Smooth muscle cell (in vitro differentiated cells): ENCODE measurements around the gene INTS7. TPM values are rescaled to one million over a fixed set of nuclear protein-coding genes. Genes with fewer than 3 reads are reported as not detected.
"Not testable (repeated sequence)": the region's sequence is repeated elsewhere in the genome, so short reads cannot be mapped to it uniquely, and the experiment has no call there.

Source experiments
- DNase-seq: peaks from one replicate; lab custom pipeline; 2025; ENCODE audit not compliant: unreplicated experiment; lab: John Stamatoyannopoulos, UW
- H2AFZ ChIP-seq: fragments of 200-600 bp; sonication (generic); 2 replicates; pipeline ENCODE4 v1.6.0; 2016; ENCODE audit warnings: antibody characterized with exemption, low read depth, mild to moderate bottlenecking
- H3F3A ChIP-seq: fragments of 200-600 bp; sonication (generic); 2 replicates; pipeline ENCODE4 v1.6.0; 2017; ENCODE audit warnings: antibody characterized with exemption, low read depth
- H3K27ac ChIP-seq: fragments of 200-600 bp; sonication (generic); 2 replicates; pipeline ENCODE4 v1.5.1; 2016; ENCODE audit warnings: low read depth, mild to moderate bottlenecking
- H3K27me3 ChIP-seq: fragments of 200-600 bp; sonication (generic); 2 replicates; pipeline ENCODE4 v1.6.1; 2016; ENCODE audit warnings: low read depth, mild to moderate bottlenecking
- H3K36me3 ChIP-seq: fragments of 200-600 bp; sonication (generic); 2 replicates; pipeline ENCODE4 v1.5.1; 2016; ENCODE audit warnings: low read depth
- H3K4me1 ChIP-seq: fragments of 200-600 bp; sonication (generic); 2 replicates; pipeline ENCODE4 v1.5.1; 2016; ENCODE audit warnings: low read depth
- H3K4me2 ChIP-seq: fragments of 200-600 bp; sonication (generic); 2 replicates; pipeline ENCODE4 v1.6.0; 2016; ENCODE audit warnings: mild to moderate bottlenecking
- H3K4me3 ChIP-seq: fragments of 200-600 bp; sonication (generic); 2 replicates; pipeline ENCODE4 v1.5.1; 2016; ENCODE audit warnings: mild to moderate bottlenecking
- H3K79me2 ChIP-seq: fragments of 200-600 bp; sonication (generic); 2 replicates; pipeline ENCODE4 v1.6.0; 2016; ENCODE audit warnings: low read depth, mild to moderate bottlenecking
- H3K9ac ChIP-seq: fragments of 200-600 bp; sonication (generic); 2 replicates; pipeline ENCODE4 v1.6.0; 2016; ENCODE audit warnings: low read depth
- H3K9me3 ChIP-seq: fragments of 200-600 bp; sonication (generic); replicated peaks from 2 replicates; pipeline ENCODE4 v1.5.1; 2016; ENCODE audit warnings: low read depth
- H4K20me1 ChIP-seq: fragments of 200-600 bp; sonication (generic); 2 replicates; pipeline ENCODE4 v1.6.0; 2016; ENCODE audit warnings: low read depth
- CTCF ChIP-seq: fragments of 200-600 bp; sonication (generic); IDR thresholded peaks from 2 replicates; pipeline ENCODE4 v1.5.1; 2017; ENCODE audit warnings: borderline replicate concordance, mild to moderate bottlenecking, antibody characterized with exemption; ENCODE audit not compliant: insufficient read depth, poor library complexity, severe bottlenecking
- WGBS: methylation state at CpG from one replicate; pipeline ENCODE4 v1.1.7; 2016; ENCODE audit warnings: low lambda C conversion rate; 5-methylcytosine and 5-hydroxymethylcytosine counted together
- polyA plus RNA-seq: library from polyadenylated mRNA; unstranded; fragments of >200 nt; fragmentation: Nextera tagmentation; extraction: Ambion mirVana; gene quantifications from 2 replicates; pipeline ENCODE4 v1.2.1, GENCODE V29; 2016
- total RNA-seq: library from RNA; depleted of rRNA; stranded (reverse); fragments of >200 nt; gene quantifications from 2 replicates; pipeline ENCODE4 v1.2.3, GENCODE V29; 2014

INTS7 gene
- total and polyA plus RNA-seq, 2 experiments from 2014 or later: 5.9 to 9.5 TPM

GRCh38 chr1:211944733-211945500 is 90.4 kb downstream of the INTS7 start:
- H3K79me2 ChIP-seq: no peaks in the 10 kb centered on the region
- H4K20me1 ChIP-seq: no peaks in the 10 kb centered on the region
- no peaks in the 10 kb centered on the region for H3K4me1 ChIP-seq
- no peak overlapping the region for H3K27ac ChIP-seq
- TF ChIP-seq CTCF: peak; percentile 33
- no peak overlapping the region for H3K9ac ChIP-seq
- no peak overlapping the region for H2AFZ ChIP-seq
- H3K4me2 ChIP-seq: no peak overlapping the region
- no peak overlapping the region for H3K4me3 ChIP-seq
- H3K9me3 ChIP-seq: no peaks in the 10 kb centered on the region
- H3K27me3 ChIP-seq: no peaks in the 10 kb centered on the region
- H3K36me3 ChIP-seq: no peaks in the 10 kb centered on the region
- no peaks in the 10 kb centered on the region for H3F3A ChIP-seq
- WGBS: 48% methylated on average over 10 of the region's 10 CpGs
- no peak for DNase-seq

GRCh38 chr1:211942583-211942982 is 92.8 kb downstream of the INTS7 start:
- Histone ChIP-seq H3K27me3 (no peaks in the 10 kb centered on the region), H3K4me2 (no peak overlapping the region), H3K9ac (no peak overlapping the region), H2AFZ (no peak overlapping the region), H3K27ac (no peak overlapping the region), H3K4me3 (no peak overlapping the region), H4K20me1 (no peaks in the 10 kb centered on the region), H3K36me3 (no peaks in the 10 kb centered on the region), H3K9me3 (no peaks in the 10 kb centered on the region), H3K79me2 (no peaks in the 10 kb centered on the region), H3F3A (no peaks in the 10 kb centered on the region), H3K4me1 (no peaks in the 10 kb centered on the region)
- 97% methylated on average over 3 of the region's 3 CpGs for WGBS
- no peak for TF ChIP-seq CTCF
- no peak for DNase-seq

GRCh38 chr1:211939876-211940468 is 95.4 kb downstream of the INTS7 start:
- Histone ChIP-seq H3K79me2 (no peaks in the 10 kb centered on the region), H3K9ac (no peak overlapping the region), H3F3A (no peaks in the 10 kb centered on the region), H3K4me3 (no peak overlapping the region), H3K27ac (no peak overlapping the region), H2AFZ (no peak overlapping the region), H3K4me1 (no peaks in the 10 kb centered on the region), H3K4me2 (no peak overlapping the region), H4K20me1 (no peaks in the 10 kb centered on the region), H3K27me3 (no peaks in the 10 kb centered on the region), H3K36me3 (no peaks in the 10 kb centered on the region), H3K9me3 (no peaks in the 10 kb centered on the region)
- no peak for DNase-seq
- 93% methylated on average over 3 of the region's 3 CpGs for WGBS
- no peak for TF ChIP-seq CTCF

- Histone ChIP-seq H4K20me1 (no peaks in the 10 kb centered on the region), H3K4me3 (no peak overlapping the region), H3K9me3 (no peaks in the 10 kb centered on the region), H3K27ac (no peak overlapping the region), H3K27me3 (no peaks in the 10 kb centered on the region), H3K9ac (no peak overlapping the region), H3K36me3 (no peaks in the 10 kb centered on the region), H3K4me2 (no peak overlapping the region), H3K4me1 (no peaks in the 10 kb centered on the region), H2AFZ (no peak overlapping the region), H3K79me2 (no peaks in the 10 kb centered on the region), H3F3A (no peaks in the 10 kb centered on the region)
- no peak for TF ChIP-seq CTCF
- WGBS: 67% methylated on average over 3 of the region's 3 CpGs
- no peak for DNase-seq
Observed at GRCh38 chr1:211938561-211938997, 96.8 kb downstream of the INTS7 start.

GRCh38 chr1:211937422-211937821 is 97.9 kb downstream of the INTS7 start:
- not testable (repeated sequence) for H3K4me2 ChIP-seq, H3K79me2 ChIP-seq, H3K4me3 ChIP-seq, H3K36me3 ChIP-seq, H3K4me1 ChIP-seq, H3K9me3 ChIP-seq, H4K20me1 ChIP-seq, H3K9ac ChIP-seq, H3F3A ChIP-seq, H3K27ac ChIP-seq, H2AFZ ChIP-seq, DNase-seq, H3K27me3 ChIP-seq
- 99% methylated on average over 5 of the region's 5 CpGs for WGBS
